GM21381 (cell line): ENCODE measurements around the gene CHRNA4.
"Not testable (repeated sequence)": the region's sequence is repeated elsewhere in the genome, so short reads cannot be mapped to it uniquely, and the experiment has no call there.

Experiments used
- ATAC-seq: cut with Tn5 transposase; IDR thresholded peaks from one replicate; pipeline ENCODE4 v1.9.1; 2021; ENCODE audit warnings: mild to moderate bottlenecking, moderate library complexity; ENCODE audit not compliant: unreplicated experiment

The CHRNA4 gene

DNA sequence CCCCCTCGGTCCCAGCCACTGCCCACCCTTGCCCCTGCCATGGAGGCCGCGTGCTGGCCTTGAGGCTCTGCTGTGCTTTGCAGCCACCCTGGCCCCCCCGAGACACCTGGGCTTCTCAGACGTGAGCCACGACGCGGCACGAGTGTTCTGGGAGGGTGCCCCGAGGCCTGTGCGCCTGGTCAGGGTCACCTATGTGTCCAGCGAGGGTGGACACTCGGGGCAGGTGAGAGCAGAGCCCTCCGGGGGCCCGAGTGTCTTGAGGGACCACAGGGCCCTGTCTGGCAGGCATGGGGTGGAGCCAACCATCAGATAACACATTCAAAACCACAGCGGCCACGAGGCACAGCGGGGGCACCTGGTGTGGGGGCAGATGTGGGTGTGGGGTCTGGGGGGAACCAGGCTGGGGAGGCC, 49.3 kb downstream of the CHRNA4 start:
- ATAC-seq = no peak

DNA sequence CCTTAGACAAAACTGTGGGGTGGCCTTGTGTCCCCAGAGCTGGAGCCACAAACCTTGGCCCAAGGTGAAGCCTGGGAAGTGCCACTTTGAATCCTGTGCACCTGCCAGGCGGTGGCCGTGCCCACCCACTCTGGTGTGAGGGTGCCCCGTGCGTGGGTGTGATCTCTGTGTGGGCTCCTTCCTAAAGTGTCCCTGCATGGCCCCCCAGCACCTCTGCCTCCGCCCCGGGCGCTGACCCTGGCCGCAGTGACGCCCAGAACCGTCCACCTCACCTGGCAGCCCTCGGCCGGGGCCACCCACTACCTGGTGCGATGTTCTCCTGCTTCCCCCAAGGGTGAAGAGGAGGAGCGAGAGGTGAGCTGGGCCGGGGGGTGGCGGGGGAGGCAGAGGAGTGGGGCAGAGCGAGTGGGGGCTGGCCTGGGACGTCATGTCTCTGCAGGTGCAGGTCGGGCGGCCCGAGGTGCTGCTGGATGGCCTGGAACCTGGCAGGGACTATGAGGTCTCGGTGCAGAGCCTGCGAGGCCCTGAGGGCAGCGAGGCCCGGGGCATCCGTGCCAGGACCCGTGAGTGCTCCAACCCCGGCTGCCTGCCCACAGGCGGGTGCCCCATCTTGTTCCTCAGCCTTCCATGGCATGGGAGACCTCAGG, 49.8 kb downstream of the CHRNA4 start:
- ATAC-seq = no peak

DNA sequence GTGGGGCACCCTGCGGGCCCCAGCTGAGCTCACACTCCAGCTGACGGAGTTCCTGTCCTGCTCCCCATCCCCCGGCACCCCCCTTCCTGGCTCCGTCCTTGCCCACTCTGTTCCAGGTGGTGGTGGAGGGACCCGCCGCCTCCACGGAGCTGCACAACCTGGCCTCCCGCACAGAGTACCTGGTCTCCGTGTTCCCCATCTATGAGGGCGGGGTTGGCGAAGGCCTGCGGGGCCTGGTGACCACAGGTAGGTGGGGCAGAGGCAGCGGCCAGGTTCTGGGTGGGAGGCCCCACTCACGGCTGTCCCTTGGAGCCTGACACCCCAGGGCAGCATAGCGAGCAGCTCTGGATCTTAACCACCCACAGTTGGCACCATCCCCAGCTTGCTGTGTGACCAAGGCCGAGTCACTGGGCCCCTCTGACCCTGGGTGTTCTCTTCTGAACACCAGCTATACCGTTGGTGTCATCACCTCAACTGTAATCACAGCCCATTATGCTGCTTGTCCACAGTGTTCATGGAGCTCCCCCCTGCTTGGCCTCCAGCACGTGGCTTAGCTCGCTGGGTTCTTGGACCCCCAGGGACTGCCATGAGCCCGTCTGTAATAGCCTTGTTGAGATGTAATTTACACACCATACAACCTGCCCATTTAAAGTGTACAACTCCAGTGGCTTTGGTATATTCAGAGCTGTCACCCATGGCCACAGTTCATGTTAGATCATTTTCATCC, 50.7 kb downstream of the CHRNA4 start:
- no peak for ATAC-seq

DNA sequence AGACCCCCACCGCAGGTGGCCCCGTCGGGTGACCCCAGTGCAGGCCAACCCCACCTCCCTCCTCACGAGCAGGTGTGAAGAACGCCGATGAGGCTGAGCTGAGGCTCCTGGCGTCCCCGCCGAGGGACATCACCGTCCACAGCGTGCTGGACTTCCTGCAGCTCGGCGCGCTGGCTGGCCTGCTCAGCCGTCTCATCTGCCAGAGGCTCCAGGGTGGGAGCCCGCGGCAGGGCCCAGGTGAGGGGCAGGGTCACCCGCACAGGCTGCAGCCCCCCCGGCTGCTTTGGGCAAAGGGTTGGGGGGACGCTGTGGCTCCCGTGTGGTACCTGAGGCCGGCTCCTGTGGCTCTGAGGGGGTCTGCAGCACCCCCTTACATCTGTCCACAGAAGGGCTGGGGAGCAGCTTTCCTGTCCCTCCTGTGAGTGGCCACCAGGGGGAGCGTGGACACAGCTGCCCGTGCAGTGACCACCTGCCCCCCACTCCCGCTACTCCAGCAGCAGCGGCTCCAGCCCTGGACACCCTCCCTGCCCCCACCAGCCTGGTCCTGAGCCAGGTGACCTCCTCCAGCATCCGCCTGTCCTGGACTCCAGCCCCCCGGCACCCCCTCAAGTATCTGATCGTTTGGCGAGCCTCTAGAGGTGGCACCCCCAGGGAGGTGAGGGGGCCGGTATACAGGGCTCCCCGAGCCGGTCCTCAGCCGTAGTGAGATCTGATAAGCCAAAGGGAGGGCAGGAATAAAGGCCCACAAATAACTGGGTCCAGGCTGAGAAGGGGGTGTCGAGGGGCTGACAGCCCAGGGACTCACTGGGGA, 51.7 kb downstream of the CHRNA4 start:
- no peak for ATAC-seq

DNA sequence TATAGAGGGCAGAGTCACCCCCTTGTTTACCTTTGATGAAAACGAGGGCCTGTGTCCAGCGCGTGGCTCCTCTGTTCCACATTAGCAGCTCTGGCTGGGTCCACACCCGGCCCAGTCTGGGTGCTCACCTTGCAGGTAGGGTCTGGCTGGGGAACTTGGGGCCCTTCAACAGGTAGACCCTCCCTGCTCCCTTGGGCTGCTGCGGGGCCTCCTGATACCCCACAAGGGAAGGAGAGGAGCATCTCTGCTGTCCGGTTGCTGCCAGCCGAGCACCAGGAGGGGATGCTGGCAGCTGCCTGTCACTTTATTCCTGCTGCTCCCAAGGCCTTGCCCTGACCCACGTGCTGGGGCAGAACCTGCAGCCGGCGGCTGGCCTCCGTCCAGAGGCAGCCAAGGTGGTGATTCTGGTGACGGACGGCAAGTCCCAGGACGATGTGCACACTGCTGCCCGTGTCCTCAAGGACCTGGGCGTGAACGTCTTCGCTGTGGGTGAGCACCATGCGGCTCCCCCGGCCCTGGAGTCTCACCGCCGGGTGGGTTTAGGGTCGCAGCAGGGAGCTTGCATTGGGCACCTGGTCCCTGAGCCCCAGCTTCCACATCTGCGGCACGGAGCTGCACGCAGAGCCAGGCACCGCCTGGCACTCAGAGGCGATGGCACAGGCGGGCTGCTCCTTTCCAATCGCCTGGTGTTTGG, 52.8 kb downstream of the CHRNA4 start:
- ATAC-seq = no peak

DNA sequence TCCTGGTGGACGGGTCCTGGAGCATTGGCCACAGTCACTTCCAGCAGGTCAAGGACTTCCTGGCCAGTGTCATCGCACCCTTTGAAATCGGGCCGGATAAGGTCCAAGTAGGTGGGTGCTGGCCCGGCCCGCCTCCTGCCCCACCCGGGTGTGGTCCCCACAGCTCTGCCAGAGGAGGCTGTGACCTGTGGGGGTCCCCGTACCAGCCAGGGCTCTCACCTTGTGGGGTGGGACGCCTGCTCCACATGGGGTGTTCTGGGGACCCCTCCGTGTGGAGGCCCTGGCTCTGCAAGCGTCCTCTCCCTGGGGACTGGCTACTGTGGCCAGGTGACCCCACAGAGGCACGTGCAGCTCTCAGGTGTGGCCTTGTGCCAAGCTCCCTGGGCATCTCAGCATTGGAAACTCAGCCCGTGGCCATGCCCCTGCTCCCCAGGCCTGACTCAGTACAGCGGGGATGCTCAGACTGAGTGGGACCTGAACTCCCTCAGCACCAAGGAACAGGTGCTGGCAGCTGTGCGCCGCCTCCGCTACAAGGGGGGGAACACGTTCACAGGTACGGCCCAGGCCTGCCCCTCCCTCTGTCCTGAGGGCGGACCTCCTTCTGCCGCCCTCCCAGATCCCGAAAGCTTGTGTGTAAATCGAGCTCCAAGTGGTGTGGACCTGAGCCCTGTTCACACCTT, 53.5 kb downstream of the CHRNA4 start:
- ATAC-seq = no peak

DNA sequence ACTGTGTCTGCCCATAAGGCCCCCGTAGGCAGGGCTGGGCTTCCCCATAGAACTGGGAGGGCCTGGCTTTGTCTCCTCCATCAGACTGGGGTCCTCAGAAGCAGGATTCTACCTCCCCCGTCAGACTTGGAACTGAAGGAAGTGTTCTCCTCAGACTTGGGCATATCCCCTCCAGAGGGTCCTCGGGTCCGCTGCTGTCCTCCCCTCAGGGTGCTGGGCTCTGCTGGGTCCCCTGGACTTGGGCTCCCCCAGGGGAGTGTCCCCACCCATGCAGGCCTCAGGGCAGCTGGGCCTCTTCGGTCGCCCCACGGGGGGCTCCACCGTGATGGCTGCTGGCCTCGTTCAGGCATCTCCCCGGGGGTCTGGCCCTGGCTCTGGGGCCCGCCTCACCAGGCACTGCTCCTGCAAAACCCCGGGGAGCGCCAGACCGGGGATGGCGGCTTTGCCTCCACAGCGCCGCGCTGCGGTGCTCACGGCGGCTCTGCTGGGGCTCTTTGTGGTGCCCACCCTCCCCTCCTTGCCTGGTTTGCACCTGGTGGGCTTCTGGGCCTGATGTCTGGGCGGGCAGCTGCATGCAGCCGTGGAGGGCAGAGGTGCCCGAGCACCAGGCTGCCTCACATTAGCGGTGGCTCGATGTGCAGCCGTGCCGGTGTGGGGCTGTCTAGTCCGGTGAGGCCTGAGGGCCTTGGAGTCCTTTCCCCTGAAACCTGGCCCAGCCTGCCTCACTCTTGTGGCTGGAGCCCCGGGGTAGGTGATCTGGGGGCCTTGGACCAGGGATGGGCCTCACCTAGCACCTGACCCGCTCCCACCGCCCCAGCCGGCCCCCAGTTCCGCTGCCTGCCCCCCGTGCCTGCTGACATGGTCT, 54.2 kb downstream of the CHRNA4 start:
- ATAC-seq = no peak

DNA sequence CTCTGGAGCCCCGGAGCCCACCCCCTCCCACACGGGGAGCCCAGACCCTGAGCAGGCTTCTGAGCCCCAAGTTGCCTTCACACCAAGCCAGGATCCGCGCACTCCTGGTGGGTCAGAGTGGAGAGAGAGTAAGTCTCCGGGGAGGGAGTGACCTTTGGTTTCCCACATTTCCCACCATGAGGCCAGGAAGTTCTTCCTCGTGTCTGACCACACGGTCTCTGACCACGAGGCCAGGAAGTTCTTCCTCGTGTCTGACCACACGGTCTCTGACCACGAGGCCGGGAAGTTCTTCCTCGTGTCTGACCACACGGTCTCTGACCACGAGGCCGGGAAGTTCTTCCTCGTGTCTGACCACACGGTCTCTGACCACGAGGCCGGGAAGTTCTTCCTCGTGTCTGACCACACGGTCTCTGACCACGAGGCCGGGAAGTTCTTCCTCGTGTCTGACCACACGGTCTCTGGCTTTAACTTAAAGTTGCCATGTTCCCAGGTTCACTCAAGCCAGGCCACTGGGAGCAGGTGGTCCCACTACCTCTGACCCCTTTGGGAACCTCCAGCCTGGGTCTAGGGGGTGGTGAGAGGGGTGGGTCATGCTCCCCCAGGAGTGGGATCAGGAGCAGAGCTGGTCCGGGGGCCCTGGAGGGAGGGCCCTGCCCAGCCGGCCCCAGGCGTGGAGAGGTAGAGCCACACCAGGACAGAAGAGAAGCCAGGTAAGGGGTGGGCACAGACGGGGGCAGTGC, 55.0 kb downstream of the CHRNA4 start:
- ATAC-seq = not testable (repeated sequence)

DNA sequence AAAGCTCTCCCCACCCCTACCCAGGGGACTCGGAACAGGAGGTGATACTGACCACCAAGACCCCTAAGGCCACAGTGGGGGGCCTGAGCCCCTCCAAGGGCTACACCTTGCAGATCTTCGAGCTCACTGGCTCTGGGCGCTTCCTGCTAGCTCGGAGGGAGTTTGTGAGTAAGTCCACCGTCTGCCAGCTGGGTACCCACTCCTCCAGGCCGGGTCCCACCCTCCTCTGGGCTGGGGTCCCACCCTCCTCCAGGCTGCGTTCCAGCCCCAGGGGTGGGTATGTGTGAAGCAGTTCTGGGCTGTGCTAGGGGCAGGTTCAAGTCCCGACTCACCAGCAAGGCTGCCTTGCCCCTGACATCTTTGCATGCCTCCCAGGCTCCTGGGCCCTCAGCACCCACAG, 55.8 kb downstream of the CHRNA4 start:
- no peak for ATAC-seq

DNA sequence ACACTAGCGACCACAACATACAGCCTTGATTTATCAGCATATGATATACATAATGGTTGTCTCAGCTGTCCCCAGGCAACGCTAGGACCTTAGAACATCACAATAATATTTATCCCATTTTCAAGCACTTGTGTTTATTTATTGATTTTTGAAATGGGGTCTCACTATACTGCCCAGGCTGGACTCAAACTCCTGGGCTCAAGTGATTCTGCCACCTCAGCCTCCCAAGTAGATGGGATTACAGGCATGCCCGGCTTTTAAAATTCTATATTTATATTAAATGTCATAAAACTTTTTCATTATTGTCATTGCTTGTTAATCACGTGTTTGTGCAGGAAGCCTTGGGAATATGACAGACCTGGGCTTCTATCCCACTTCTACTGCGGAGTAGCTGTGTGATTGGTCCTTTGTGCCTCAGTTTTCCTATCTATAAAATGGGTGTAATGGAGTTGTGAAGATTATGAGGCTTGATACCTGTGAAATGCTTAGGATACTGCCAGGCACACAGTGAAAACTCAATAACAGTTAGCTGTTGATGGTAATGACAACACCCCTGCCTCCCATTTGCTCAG, 58.0 kb downstream of the CHRNA4 start:
- ATAC-seq = no peak

DNA sequence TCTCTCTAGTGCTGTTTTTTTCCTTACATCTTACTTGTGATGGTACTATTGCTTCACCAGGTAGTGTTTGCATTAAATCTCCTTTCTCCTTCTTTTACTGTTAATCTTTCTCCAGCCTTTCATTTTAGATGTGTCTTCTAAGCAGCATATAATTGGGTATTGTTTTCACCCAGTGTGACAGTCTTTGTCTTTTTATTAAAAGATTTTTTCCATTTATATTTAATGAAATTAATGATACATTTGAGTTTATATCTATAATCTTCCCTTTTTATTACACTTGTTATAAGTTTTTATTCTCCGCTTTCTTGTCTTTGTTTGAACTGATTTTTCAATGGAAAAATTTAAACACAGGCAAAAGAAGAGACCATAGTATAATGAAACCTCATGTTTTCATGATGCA, 59.5 kb downstream of the CHRNA4 start:
- no peak for ATAC-seq

DNA sequence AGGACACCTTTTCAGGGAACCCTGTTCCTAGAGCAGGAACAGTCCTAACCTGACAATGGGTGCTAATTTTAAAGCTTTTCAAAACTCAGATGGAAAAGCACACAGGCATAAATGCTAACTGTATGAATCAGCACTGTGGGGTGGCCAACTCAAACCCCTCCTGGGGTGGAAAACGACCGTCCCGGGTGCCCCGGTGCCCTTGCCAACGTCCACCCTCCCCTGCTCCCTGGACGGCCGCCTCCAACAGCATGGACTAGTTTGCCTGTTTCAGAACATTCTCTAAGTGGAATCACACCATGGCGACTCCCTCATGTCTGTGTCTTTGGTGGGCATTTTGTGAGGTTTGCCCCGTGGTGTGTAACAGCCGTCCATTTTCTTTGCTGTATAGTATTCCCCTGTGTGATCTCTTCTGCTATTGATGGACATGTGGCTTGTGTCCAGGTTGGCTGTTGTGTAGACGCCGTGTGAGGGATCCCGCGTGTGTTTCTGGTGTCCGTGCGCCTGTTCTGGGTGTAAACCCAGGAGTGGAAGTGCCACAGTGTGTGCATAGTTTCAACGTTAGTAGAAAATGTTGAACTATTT, 62.3 kb downstream of the CHRNA4 start:
- ATAC-seq = no peak

DNA sequence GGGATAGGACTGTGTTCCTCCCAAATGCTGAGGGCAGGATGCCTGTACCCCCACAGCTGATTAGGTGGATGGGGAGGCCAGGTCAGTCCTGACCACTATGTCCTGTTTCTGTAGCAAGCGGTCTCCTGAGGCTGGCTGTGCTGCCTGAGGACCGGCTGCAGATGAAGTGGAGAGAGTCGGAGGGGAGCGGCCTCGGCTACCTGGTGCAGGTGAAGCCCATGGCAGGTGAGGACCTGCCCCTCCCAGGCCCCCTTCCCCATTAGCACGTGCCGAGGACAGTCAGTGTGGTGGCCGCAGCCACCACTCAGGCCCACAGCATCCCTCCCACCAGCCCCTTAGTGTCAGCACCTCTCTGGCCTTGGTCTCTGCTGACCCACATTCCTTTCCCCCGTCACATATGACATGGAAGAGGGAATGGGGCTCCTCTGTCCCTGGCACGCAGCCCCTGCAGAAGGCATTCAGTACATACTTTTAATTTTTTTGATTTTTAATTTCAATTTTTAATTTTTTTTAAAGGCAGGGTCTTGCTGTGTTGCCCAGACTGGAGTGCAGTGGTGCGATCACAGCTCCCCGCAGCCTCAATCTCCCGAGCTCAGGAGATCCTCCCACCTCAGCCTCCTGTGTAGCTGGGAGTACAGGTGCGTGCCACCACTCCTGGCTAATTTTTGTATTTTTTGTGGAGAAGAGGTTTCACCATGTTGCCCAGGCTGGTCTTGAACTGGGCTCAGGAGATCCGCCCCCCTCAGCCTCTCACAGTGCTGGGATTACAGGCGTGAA, 63.2 kb downstream of the CHRNA4 start:
- no peak for ATAC-seq

DNA sequence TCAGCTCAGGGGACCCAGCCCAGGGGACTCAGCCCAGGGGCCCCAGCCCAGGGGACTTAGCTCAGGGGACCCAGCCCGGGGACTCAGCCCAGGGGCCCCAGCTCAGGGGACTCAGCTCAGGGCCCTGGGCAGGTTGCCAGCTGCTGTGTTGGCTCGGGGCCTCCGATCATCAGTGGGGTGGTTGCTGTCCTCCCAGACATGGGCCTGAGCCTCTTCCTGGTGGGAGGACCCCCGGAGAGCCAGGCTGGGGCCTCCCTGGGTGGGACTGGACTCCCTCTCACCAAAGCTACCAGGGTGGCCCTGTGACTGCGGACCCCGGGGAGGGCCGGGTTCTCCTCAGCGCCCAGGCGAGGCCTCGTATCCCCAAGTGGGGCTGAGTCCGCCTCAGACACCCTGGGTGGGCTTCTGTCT, 63.8 kb downstream of the CHRNA4 start:
- ATAC-seq = no peak

DNA sequence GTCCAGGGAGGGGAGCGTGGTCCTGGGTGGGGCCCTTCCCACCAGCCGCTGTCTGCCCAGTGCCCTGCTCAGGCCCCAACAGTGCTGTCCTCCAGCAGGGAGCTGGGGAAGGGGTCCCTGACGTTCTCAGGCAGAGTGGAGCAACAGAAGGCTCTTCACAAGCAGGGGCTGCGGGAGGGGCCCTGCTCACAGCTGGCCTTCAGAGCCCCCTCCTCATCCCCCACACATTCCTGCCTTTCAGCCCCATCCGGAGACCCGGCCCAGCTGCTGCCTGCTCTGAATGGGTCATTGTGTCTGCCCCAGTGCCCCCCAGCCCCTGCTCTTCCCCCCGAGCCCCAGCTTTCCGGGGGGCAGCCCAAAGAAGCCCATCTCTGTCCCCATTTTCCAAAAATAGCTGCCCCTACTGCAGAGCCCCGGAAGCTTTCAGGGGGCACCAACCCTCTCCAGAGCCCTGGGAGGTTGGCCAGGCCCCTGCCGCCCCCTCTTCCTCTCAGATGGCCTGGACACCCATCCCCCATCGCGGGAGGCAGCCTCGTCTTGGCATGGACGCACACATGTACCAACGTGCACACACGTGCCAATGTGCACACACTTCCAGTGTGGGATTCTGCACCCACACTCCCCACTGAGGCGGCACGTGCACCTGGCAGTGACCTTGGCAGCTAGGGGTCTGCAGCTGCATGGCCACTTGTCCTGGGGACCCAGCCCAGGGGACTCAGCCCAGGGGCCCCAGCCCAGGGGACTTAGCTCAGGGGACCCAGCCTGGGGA, 64.4 kb downstream of the CHRNA4 start:
- no peak for ATAC-seq

DNA sequence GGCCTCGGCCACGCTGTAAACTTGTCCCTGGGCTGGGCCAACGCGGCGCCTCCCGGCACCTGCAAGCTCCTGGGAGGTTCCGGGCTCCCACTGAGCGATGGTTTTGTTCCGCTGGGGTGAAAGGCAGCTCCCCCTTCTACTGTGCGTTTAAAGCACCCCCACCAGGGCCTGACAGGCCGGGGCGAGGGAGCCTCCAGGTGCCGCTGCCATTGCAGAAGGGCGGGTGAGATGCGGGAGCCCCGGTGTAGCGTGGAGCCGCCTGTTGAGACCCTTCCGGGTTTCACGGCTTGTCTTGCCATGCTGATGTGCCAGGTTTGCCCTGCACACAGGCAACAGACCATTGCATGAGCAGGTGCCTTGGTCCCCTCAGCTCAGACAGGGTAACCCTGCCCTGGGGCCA, 65.3 kb downstream of the CHRNA4 start:
- no peak for ATAC-seq

DNA sequence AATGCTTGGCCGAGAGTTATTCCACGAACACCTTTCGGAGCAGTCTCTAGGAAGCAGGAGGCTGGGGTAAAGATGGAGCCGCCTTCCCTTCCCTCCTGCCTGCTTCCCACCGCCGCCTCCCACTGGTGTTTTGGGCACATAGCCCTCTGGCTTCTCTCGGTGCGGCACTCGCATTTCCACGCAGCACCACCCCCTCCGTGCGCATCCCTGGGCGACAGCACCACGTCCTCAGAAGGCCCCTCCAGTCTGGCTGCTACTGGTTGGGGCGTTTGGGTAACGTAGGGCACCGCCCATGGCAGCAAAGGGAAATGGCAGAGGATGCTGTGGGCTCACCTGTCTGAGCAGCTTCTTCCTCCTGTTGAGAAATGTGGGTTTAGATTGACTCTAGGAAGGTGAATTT, 65.7 kb downstream of the CHRNA4 start:
- no peak for ATAC-seq
